HG02884 (cell line): Measurements from ENCODE around the gene HBE1.

ENCODE experiments used
- ATAC-seq: cut with Tn5 transposase; IDR thresholded peaks from one replicate; pipeline ENCODE4 v1.9.1; 2021; ENCODE audit warnings: mild to moderate bottlenecking, moderate library complexity; ENCODE audit not compliant: unreplicated experiment

Gene HBE1

GRCh38 chr11:5235364-5236095 is 34.2 kb downstream of the HBE1 start:
- no peak for ATAC-seq

DNA sequence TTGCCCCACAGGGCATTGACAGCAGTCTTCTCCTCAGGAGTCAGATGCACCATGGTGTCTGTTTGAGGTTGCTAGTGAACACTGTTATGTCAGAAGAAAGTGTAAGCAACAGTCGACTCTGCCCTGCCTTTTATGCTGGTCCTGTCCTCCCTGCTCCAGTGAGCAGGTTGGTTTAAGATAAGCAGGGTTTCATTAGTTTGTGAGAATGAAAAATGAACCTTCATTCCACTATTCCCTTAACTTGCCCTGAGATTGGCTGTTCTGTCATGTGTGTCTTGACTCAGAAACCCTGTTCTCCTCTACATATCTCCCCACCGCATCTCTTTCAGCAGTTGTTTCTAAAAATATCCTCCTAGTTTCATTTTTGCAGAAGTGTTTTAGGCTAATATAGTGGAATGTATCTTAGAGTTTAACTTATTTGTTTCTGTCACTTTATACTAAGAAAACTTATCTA is 35.3 kb downstream of the HBE1 start, which contains the start of gene HBD:
TSS of gene HBD (minus strand) at position 103 of the 454 bp plus-strand sequence. CDS start at position 53, 50 bp downstream.
- peak; percentile 76 for ATAC-seq

DNA sequence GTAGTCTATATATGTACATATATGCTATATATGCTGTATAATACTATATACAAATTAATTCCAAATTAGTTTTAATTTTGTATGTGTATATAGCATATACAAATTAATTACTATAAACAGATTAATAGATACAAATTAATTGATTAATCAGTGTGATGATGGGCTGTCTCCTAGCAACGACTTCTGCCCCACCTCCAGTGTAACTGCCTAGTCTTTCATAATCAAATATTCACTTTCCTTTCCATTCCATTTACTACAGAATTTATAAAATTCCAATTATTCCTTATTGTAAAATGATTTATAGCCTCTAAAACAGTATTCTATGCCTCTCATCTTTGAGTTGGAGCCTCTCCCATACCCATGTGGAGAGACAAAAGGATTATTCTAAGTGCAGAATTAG is 36.4 kb downstream of the HBE1 start:
- no peak for ATAC-seq

DNA sequence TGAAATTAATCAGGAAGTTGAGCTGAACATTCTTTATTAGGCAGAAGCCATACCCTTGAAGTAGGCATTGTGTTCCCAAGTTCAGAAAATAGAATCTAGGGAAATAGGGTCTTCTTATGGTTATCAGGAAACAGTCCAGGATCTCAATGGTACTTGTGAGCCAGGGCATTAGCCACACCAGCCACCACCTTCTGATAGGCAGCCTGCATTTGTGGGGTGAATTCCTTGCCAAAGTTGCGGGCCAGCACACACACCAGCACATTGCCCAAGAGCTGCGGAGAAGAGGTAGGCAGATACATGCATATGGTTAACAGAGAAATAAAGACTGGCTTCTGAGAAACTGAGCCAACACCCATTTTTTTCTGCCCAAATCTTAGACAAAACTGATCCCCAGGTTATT is 36.9 kb downstream of the HBE1 start:
- no peak for ATAC-seq

DNA sequence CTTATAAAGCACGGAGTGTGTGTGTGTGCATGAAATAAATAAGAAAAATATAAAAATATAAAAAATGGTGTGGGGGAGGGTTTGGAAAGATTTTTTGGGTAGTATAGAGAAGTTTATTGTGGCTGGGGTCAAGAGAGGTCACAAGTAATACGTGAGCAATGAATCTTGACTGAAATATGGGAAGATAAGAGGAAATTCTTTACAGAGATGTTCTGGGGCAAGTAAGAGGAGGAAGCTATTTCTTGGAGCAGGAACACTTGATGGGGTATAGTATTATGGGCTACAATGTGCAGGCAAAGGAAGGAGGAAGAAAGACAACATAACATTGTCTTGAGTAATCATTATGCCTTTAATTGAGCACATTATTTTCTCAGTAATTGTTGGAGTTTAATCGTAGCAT is 37.6 kb downstream of the HBE1 start:
- ATAC-seq = no peak

DNA sequence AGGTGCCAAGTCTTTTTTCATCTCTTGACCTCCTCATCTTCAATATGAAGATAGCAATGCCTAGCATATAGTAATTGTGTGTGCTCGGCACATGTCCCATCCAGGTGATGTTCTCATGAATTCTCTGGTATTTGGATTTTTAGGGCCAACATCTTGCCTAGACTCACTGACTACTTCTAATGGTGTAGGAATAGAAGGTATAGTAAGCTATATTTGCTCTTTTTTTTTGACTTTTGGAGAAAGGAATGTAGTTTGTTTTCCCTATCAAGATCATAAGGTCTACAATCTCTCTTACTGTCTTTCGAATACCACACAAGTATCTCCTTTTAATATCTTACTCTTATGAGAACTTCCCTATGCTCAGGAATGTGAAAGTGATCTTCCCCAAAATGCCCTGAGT is 38.6 kb downstream of the HBE1 start:
- ATAC-seq = no peak

- ATAC-seq = no peak
These were observed 39.5 kb downstream of the HBE1 start for GRCh38 chr11:5230266-5230665.

DNA sequence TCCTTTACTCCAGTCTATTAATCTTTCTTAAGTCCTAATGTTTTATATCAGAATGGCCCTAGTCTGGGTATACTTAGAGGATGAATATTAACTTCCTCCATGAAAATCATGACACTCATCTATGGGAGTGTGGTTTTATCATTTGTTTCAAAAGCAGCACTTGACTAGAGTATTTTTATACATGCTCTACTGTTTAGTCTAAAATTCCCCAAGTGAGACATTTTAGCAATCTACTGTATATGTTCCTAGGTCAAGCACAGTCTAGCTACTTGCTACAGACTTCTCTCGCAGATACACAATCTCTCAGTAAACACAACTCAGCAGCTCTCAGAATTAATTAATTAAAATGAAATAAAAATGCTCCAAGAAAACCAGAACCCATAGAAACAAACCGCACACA is 39.9 kb downstream of the HBE1 start:
- ATAC-seq = no peak

GRCh38 chr11:5229356-5229755 is 40.4 kb downstream of the HBE1 start:
- no peak for ATAC-seq

DNA sequence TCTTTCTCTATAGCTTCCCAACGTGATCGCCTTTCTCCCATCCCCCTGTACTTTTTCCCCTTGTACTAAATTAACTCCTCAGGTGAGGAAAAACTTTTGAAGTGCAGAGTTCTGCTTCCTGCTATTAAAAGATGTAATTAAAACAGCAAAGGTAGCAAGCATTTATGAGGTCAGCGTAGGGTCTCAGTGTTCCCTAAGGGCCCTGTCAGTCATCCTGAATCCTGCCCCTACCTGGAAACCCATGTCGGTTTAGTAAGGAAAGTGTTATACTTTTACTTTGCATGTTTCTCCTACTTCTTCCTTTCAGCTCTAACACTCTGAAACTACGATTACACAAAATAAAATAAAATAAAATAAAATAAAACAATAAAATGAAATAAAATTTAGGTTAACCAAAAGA is 41.6 kb downstream of the HBE1 start:
- no peak for ATAC-seq

DNA sequence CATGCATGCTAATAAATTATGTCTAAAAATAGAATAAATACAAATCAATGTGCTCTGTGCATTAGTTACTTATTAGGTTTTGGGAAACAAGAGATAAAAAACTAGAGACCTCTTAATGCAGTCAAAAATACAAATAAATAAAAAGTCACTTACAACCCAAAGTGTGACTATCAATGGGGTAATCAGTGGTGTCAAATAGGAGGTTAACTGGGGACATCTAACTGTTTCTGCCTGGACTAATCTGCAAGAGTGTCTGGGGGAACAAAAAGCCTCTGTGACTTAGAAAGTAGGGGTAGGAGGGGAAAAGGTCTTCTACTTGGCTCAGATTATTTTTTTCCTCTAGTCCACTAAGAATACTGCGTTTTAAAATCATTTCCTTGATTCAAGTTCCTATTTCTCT is 42.1 kb downstream of the HBE1 start:
- no peak for ATAC-seq

- ATAC-seq = no peak
These were observed 42.9 kb downstream of the HBE1 start, which contains the start of gene HBB for GRCh38 chr11:5226732-5227310. Gene HBB (minus strand): TSS chr11:5227071. CDS start chr11:5227021, 50 bp downstream.

DNA sequence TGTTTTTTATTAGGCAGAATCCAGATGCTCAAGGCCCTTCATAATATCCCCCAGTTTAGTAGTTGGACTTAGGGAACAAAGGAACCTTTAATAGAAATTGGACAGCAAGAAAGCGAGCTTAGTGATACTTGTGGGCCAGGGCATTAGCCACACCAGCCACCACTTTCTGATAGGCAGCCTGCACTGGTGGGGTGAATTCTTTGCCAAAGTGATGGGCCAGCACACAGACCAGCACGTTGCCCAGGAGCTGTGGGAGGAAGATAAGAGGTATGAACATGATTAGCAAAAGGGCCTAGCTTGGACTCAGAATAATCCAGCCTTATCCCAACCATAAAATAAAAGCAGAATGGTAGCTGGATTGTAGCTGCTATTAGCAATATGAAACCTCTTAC is 44.3 kb downstream of the HBE1 start:
- no peak for ATAC-seq

- no peak for ATAC-seq
These were observed 44.9 kb downstream of the HBE1 start for GRCh38 chr11:5224538-5225479.

- ATAC-seq = no peak
These were observed 46.1 kb downstream of the HBE1 start for GRCh38 chr11:5223686-5224085.

DNA sequence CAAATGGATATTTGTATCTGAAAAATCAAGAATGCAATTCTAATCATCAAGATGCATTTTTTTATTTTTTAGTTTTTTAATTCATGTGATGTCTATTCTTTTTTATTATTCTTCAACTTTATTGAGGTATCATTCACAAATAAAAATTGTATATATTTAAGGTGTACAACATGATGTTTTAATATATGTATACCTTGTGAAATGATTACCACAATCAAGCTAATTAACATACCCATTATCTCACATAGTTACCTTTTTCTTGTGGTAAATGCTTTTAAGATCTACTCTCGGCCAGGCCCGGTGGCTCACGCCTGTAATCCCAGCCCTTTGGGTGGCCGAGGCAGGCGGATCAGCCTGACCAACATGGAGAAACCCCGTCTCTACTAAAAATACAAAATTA is 46.6 kb downstream of the HBE1 start:
- no peak for ATAC-seq
